GM19328 (cell line): ENCODE results near the gene CCDC24.

Source experiments
- ATAC-seq: cut with Tn5 transposase; IDR thresholded peaks from one replicate; pipeline ENCODE4 v1.9.1; 2021; ENCODE audit warnings: mild to moderate bottlenecking, moderate library complexity; ENCODE audit not compliant: unreplicated experiment

Gene CCDC24

GRCh38 chr1:43995984-43996732 lies 4.8 kb downstream of the CCDC24 start:
- ATAC-seq = no peak

GRCh38 chr1:43996733-43997115 lies 5.3 kb downstream of the CCDC24 start:
- ATAC-seq = no peak

DNA sequence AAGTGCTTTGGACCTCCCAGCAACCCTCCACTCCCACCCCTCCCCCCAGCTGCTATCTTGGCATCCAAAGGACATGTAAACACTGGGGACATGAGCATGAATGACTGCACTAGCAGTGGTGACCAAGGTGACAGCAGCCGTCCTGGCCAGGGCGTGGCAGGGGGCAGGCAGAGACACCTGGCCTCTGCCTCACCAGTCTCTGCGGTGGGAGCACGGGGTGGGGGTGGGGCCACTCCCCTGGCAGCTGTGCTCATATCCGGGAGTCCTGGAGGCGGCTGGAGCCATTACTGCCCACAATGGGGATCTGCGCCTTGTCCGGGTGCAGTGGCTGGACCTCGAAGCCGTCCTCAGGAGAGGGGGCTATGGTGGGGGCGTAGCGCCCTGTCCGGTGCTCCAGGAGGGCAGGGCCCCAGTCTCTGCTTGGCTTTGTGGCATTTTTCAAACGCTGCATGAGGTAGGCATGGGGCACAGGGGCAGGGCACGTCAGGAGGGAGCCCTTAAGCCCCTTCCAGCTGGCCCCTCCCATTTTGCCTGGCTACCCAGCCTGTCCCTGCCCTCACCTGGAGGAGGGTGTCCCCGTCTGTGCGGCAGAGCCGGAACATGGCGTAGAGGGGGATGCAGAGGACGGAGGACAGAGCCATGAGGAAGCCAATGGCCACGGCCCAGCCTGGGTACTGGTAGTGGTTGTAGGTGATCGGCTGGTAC lies 6.0 kb downstream of the CCDC24 start:
- ATAC-seq = no peak

DNA sequence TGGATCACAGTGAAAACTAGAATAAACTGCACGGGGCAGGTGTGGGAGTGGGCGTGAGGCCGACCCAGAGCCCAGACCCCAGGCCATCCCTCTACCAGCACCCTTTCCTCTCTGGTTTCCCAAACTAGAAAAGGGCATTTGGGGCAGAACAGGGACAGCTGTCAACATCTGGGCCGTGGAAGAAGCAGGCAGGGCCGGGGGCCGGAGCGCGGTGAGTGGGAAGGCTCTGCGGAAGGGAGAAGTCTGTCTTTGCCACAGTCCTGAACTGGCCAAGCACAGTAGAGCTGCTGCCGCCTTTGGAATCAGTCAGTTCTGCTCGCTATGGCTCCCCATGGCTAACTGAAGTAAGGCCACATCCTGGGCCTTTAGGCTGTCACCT lies 6.6 kb downstream of the CCDC24 start:
- no peak for ATAC-seq

- ATAC-seq = no peak
Measured at GRCh38 chr1:43999455-43999854, 8.1 kb downstream of the CCDC24 start.

GRCh38 chr1:44000122-44000665 lies 8.8 kb downstream of the CCDC24 start:
- no peak for ATAC-seq

- ATAC-seq = no peak
Measured at GRCh38 chr1:44002165-44002564, 10.8 kb downstream of the CCDC24 start.

DNA sequence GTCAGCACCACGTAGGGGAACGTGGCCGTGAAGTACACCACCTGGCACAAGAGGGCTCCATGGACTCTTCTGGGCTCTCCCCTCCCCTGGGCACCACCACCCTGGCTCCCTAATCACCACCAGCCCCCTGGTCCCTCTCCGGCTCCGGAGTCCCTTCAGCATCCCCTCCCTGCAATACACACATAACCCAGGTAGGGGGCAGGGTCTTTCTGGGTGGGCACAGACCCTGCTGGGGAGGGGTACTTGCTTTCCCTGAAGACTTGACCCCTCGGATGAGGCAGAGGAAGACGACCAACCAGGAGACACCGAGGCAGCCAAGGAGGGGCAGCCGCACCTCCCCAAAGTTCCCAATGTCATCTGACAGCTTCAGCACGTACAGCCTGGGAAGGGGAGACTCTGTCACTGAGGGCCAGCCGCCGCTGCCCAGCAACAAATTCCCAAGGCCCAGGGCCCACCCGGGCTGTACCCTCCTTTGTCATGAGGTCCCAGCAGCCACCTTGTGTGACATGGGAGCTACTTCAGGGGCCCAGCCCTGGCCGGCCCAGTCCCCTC lies 11.3 kb downstream of the CCDC24 start:
- ATAC-seq = no peak

- ATAC-seq = no peak
Measured at GRCh38 chr1:44008259-44008658, 16.9 kb downstream of the CCDC24 start.

GRCh38 chr1:44010935-44011471 lies 19.6 kb downstream of the CCDC24 start:
- no peak for ATAC-seq

DNA sequence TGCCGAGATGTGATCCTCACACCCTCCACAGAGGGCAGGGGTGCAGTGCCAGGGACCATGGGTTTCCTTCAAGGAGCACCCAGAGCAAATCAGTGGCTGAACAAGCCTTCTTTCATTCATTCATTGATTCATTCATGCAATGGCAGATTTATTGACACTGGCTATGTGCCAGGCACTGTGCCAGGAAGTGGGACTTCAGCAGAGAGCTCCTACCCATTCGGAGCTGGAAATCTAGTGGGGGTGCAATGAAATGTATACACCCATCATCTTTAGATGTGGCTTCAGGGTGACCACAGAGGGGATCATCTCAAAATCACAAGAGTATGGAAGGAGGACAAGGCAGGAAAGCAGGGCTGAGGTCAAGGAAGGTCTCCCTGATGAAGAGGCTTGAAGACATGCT lies 21.0 kb downstream of the CCDC24 start:
- ATAC-seq = no peak

DNA sequence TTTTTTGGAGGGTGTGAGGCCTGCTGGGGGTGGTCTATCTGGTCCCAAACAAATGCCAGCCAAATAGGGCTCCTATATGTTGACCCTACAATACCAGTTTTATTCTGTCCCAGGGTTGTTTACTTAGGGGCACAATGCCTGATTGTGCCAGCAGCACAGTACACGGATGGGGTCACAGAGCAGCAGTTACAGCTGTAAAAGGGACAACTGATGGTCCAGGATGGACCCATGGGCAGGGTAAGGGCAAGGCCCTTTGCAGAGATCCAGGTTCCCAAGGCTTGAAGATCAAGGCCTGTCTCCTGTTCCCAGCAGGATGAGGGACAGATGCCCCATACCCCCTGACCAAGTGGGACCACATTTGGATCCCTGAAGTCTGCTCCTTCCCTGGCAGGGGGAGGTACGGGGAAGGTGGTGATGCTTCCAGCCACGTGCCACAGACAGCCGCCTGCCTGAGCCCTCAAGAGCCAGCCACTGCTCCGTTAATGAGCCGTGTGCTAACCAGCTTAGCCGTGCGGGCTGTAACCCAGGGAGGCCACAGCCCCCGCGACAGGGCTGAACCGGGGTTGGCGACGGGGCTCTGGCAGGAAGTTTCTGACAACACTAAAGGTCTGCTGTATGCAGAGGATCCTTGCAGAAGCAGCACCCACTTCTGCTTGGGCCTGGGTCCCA lies 21.7 kb downstream of the CCDC24 start:
- ATAC-seq = no peak

DNA sequence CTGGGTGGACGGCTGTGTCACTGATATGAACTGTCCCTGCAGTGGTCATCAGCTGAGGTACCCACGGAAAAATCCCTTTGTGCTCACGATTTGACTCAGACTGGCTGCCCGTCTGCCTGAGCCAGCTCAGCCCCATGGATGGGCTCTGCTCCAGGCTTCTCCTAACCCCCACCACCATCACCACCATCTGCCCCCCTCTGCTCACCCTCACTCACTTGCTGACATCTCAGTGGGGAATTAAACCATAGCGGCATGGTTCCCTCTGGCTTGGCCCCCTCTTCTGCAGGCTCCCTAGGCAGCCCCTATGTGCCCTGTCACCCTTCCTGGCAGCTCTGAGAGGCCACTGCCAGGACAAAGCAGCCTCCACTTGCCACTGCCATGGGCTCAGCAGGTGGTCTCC lies 22.6 kb downstream of the CCDC24 start:
- no peak for ATAC-seq

- no peak for ATAC-seq
Measured at GRCh38 chr1:44014365-44015104, 23.1 kb downstream of the CCDC24 start.

- ATAC-seq = no peak
Measured at GRCh38 chr1:44015206-44015605, 23.8 kb downstream of the CCDC24 start.

GRCh38 chr1:44016041-44016889 lies 24.9 kb downstream of the CCDC24 start:
- no peak for ATAC-seq

DNA sequence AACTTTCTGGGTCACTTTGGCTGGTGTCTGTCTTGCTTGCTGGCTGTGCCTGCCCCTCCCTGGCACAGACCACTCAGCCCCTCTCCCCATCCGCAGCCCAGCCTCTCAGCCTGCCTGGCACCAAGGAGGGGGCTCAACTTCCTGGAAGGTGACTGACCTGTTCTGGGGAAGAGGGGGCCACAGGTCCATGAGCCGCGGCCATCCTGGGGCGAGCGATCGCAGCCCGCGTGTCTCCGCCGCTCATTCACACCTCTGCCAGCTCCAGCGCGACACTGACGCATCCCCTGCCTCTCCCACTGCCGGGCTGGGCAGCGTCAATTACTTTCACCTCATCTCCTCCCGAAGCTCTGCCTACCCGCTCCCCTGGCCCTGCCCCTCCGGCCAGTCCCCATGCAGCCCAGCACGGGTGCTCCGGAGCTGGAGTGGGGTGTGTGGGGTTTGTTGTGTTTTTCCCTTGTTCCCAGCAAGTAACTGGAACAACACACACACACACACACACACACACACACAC lies 25.5 kb downstream of the CCDC24 start:
- ATAC-seq = no peak

DNA sequence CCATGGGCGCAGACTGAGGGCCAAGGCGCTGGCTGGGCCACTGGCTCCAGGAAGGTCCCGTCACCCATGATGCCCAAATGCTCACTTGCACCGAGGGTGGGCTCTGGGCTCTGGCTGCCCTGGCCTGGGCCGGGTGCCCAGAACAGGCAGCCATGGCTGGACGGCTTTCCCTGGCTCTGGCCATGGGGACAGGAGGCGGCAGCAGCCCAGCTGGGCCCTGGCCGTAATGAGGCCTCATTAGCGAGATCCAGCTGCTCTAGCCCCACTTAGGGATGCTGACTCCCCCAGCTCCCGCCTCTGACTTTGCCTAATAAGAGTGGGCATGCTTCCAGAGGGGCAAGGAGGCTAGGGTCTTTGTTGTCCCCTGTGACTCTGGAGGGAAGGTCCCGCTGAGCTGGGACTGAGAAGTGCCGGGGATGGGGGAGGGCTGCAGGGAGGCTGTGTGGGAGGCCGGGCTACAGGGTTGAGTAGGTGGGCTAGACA lies 28.1 kb downstream of the CCDC24 start:
- ATAC-seq = no peak

DNA sequence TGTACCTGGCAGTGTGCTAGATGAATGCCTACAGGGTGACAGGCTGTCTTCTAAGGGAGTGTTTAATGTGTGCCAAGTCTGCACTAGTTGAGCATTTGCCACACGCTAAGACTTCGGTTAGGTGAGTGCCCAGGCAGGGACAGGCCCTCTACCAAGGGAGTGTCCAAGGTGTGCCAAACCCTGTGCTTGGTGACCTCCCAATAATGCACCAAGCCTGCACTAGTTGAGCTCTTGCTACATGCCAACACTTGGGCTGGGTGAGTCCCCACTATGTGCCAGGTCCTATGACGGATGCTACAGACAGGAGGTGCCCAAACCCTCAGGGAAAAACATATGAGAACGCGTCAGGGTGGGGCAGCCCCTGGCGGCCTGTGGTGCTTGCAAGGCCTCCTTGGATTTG lies 29.1 kb downstream of the CCDC24 start:
- no peak for ATAC-seq
